Skeletal muscle satellite cell (primary cell): ENCODE measurements around the gene GPLD1.
"Not testable (repeated sequence)": the region's sequence is repeated elsewhere in the genome, so short reads cannot be mapped to it uniquely, and the experiment has no call there.

Experiments used
- H3K27me3 ChIP-seq: 2 replicates; pipeline ENCODE4 v1.7.0; 2013; ENCODE audit warnings: low read length; ENCODE audit not compliant: control insufficient read depth, insufficient read depth
- H3K36me3 ChIP-seq: 2 replicates; pipeline ENCODE4 v1.7.0; 2013; ENCODE audit warnings: mild to moderate bottlenecking, control low read depth, low read length; ENCODE audit not compliant: insufficient read depth
- H3K4me1 ChIP-seq: 2 replicates; pipeline ENCODE4 v1.7.0; 2013; ENCODE audit warnings: low read length; ENCODE audit not compliant: control insufficient read depth, insufficient read depth
- H3K4me2 ChIP-seq: 2 replicates; pipeline ENCODE4 v1.7.0; 2013; ENCODE audit warnings: mild to moderate bottlenecking, low read length
- H3K4me3 ChIP-seq: 2 replicates; pipeline ENCODE4 v1.7.0; 2013; ENCODE audit warnings: low read length
- H3K9ac ChIP-seq: 2 replicates; pipeline ENCODE4 v1.7.0; 2013; ENCODE audit warnings: mild to moderate bottlenecking, low read depth, low read length, moderate library complexity
- H3K9me3 ChIP-seq: replicated peaks from 2 replicates; pipeline ENCODE4 v1.7.0; 2013; ENCODE audit warnings: mild to moderate bottlenecking, control low read depth, low read length

GPLD1 gene

DNA sequence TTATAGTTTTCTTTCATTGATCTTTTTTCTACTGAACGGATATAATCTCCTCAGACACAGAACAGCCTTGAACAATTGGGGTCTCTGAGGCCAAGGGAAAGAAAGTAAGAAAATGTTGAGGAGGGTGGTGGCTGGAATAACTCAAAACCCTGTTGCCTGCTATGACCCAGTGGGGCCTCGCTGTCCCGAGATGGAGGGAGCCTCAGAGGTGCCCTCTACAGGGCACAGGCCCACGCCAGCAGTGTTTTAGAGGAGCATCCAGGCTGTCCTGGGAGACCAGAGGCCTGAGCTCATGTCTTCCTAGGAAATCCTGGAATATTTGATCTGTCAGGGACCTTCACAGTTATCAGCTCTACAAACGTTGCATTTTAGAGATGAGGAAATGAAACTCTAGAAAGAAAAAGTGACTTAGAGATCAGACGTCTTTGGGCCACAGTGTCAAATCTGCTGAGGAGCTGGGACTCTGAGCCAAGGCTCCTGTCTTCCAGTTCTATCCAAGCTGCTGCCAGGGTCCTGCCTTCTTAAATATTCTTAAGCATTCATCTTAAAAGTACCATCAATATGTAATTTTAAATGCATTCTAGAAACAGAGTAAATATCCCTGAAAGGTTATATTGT, 31.7 kb upstream of the GPLD1 start:
- Histone ChIP-seq H3K4me3 (no peak overlapping the region), H3K4me2 (no peak overlapping the region), H3K9ac (no peak overlapping the region), H3K4me1 (no peaks in the 10 kb centered on the region), H3K9me3 (no peaks in the 10 kb centered on the region), H3K27me3 (no peaks in the 10 kb centered on the region), H3K36me3 (no peaks in the 10 kb centered on the region)

GRCh38 chr6:24517659-24518543, 28.5 kb upstream of the GPLD1 start:
- no peaks in the 10 kb centered on the region for H3K36me3 ChIP-seq
- no peaks in the 10 kb centered on the region for H3K27me3 ChIP-seq
- no peaks in the 10 kb centered on the region for H3K9me3 ChIP-seq
- H3K4me1 ChIP-seq: no peaks in the 10 kb centered on the region
- H3K4me3 ChIP-seq: no peak overlapping the region
- H3K9ac ChIP-seq: no peak overlapping the region
- H3K4me2 ChIP-seq: no peak overlapping the region

DNA sequence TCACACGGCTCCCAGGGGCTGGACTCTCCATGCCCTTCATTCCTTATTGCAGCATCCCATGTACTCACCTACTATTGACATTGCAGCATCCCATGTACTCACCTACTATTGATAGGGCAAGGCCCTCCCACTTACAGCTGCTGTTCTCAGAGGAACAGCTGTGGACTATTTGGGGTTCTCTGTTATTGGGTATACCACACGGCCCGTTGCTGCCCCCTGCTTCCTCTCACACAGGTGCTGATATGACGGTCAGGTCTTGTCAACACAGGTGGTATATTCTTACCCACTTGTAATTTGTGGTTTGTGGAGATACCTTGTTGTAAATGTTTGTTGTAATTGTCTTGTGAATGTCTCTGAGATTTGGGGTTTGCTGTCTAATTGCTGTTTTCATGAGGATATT, 24.2 kb upstream of the GPLD1 start:
- H3K27me3 ChIP-seq: no peaks in the 10 kb centered on the region
- no peak overlapping the region for H3K4me2 ChIP-seq
- no peaks in the 10 kb centered on the region for H3K9me3 ChIP-seq
- H3K36me3 ChIP-seq: no peaks in the 10 kb centered on the region
- no peaks in the 10 kb centered on the region for H3K4me1 ChIP-seq
- no peak overlapping the region for H3K9ac ChIP-seq
- no peak overlapping the region for H3K4me3 ChIP-seq

GRCh38 chr6:24511976-24512375, 22.6 kb upstream of the GPLD1 start:
- not testable (repeated sequence) for H3K27me3 ChIP-seq, H3K4me2 ChIP-seq, H3K4me3 ChIP-seq, H3K9ac ChIP-seq, H3K4me1 ChIP-seq, H3K9me3 ChIP-seq, H3K36me3 ChIP-seq

- no peaks in the 10 kb centered on the region for H3K27me3 ChIP-seq
- no peaks in the 10 kb centered on the region for H3K4me1 ChIP-seq
- H3K36me3 ChIP-seq: no peaks in the 10 kb centered on the region
- H3K4me2 ChIP-seq: no peak overlapping the region
- no peak overlapping the region for H3K9ac ChIP-seq
- H3K9me3 ChIP-seq: no peaks in the 10 kb centered on the region
- H3K4me3 ChIP-seq: no peak overlapping the region
Measured at GRCh38 chr6:24506814-24507520, 17.6 kb upstream of the GPLD1 start.

DNA sequence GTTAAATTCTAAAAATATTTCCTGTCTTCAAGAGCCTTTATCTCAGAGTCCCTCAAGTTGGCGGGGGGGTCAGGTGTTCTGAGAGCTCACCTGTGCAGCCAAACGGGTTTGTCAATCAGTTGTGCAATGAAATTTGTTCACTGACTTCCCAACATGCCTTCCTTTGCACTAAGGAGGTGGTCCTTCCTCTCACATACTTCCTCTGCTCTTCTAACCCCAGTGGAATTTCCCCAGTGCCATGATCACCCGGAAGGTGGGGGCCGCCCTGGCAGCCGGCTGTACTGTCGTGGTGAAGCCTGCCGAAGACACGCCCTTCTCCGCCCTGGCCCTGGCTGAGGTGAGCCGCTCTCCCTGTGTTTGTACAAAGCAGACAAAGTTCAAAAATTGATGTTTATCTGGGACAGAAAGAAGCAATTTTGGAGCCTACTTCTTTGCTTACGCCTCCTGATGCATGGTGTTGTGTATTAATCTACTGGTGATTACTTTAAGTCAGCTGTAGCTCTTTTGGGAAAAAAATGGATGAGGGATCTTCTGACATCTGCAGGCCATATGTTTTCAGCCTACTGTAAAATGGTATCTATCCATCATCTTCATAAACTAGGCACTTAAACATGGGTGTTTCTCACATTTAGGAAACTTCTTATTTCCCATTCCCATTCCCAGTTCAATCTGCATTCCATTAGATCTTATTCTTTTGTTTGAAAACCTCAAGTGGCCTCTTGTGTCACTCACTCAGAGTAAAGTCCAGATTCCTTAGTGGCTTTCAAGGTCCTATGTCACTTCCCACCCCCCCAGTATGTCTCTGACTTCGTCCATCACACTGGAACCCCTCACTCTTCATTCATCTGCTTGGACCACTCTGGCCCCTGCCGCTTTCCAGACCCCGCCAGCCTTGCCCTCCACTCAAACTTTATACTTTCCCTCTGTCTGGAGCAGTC, 15.5 kb upstream of the GPLD1 start:
- H3K36me3 ChIP-seq: no peaks in the 10 kb centered on the region
- no peak overlapping the region for H3K4me2 ChIP-seq
- no peak overlapping the region for H3K9ac ChIP-seq
- no peaks in the 10 kb centered on the region for H3K9me3 ChIP-seq
- no peaks in the 10 kb centered on the region for H3K4me1 ChIP-seq
- H3K4me3 ChIP-seq: no peak overlapping the region
- H3K27me3 ChIP-seq: no peaks in the 10 kb centered on the region

GRCh38 chr6:24504287-24504648, 14.9 kb upstream of the GPLD1 start:
- Histone ChIP-seq H3K4me2 (no peak overlapping the region), H3K27me3 (no peaks in the 10 kb centered on the region), H3K4me3 (no peak overlapping the region), H3K9me3 (no peaks in the 10 kb centered on the region), H3K9ac (no peak overlapping the region), H3K4me1 (no peaks in the 10 kb centered on the region), H3K36me3 (no peaks in the 10 kb centered on the region)

GRCh38 chr6:24501914-24502313, 12.5 kb upstream of the GPLD1 start:
- no peaks in the 10 kb centered on the region for H3K9me3 ChIP-seq
- H3K9ac ChIP-seq: no peak overlapping the region
- no peaks in the 10 kb centered on the region for H3K27me3 ChIP-seq
- no peak overlapping the region for H3K4me2 ChIP-seq
- no peak overlapping the region for H3K4me3 ChIP-seq
- no peaks in the 10 kb centered on the region for H3K36me3 ChIP-seq
- no peaks in the 10 kb centered on the region for H3K4me1 ChIP-seq

GRCh38 chr6:24501374-24501773, 12.0 kb upstream of the GPLD1 start:
- Histone ChIP-seq H3K9me3 (no peaks in the 10 kb centered on the region), H3K4me1 (no peaks in the 10 kb centered on the region), H3K9ac (no peak overlapping the region)

DNA sequence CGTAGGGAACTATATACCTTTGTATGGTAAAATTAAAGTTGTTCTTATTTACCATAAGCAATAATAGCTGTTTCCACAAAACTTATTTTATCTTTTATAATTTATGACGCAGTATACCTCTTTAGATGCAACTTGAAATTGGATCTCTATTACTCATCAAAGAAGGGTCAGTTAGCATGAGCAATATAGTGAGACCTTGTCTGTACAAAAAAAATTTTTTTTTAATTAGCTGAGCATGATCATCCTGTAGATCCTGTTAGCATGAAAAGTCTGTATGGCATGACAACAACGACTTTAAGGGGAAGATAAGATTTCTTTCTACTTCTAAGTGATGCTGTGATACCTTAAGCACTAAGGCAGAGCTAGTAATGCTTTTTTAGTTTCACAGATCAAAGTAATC, 11.3 kb upstream of the GPLD1 start:
- no peaks in the 10 kb centered on the region for H3K27me3 ChIP-seq
- H3K36me3 ChIP-seq: no peaks in the 10 kb centered on the region
- no peaks in the 10 kb centered on the region for H3K9me3 ChIP-seq
- no peak overlapping the region for H3K4me2 ChIP-seq
- peaks cover 2% of the 10 kb centered on the region for H3K4me1 ChIP-seq
- H3K9ac ChIP-seq: no peak overlapping the region
- H3K4me3 ChIP-seq: no peak overlapping the region

More at GRCh38 chr6:24501374-24501773, 12.0 kb upstream of the GPLD1 start:
- Histone ChIP-seq H3K27me3 (no peaks in the 10 kb centered on the region), H3K4me3 (no peak overlapping the region), H3K4me2 (no peak overlapping the region), H3K36me3 (no peaks in the 10 kb centered on the region)
